ENCODE results near the gene GNB1. TPM values are rescaled to one million over a fixed set of nuclear protein-coding genes. Genes with fewer than 3 reads are reported as not detected.

The GNB1 gene
- total and polyA plus RNA-seq, 9 of the 15 experiments (the other 6 are each of a cell fraction or from before 2014, with no cell fraction given), result 34.3 to 388 (median 114) TPM

- TF ChIP-seq PRMT5 (CRISPR knock-in tag; IDR thresholded peaks at IDR 0.05) (no peak), THAP12 (CRISPR knock-in tag; IDR thresholded peaks at IDR 0.05) (no peak)
These were observed 49.3 kb downstream of the GNB1 start (continued) for GRCh38 chr1:1841575-1841995.

GRCh38 chr1:1839311-1839965 is 51.4 kb downstream of the GNB1 start:
- H3K27me3 ChIP-seq (ENCODE audit: control insufficient read depth in 2 of 2, insufficient read depth in 2 of 2, low read length in 2 of 2), result no peaks in the 10 kb centered on the region
- H3K4me2 ChIP-seq (ENCODE audit: insufficient read depth, low read length), result no peak overlapping the region
- BruUV-seq (replicated peaks), result no TSS peak
- POLR2A ChIA-PET, result interaction anchor here (0.7 to 1.7 kb wide), 4 partner anchors 8 to 440 kb away, joined by 3 to 5 read pairs (median 3); partner anchors contain the start of gene CCNL2
- DNase-seq (ENCODE audit: extremely low read depth in 1 of 4, low spot score in 3 of 4) (no peak), FAIRE-seq (no peak), ATAC-seq (no peak)
- intact Hi-C loops (cut with micrococcal nuclease) (no loop called here), in situ Hi-C loops (cut with MboI) (no loop called here)
- H3K27ac ChIP-seq (ENCODE audit: extremely low read depth, low read depth, low read length), result no peak overlapping the region
- WGBS (ENCODE audit: insufficient coverage, low coverage, missing lambda C conversion rate), result 94% methylated on average over 10 of the region's 10 CpGs
- TF ChIP-seq ARID2 (IDR thresholded peaks at IDR 0.05) (no peak), KAT7 (CRISPR knock-in tag; IDR thresholded peaks at IDR 0.05; ENCODE audit: borderline replicate concordance) (no peak), JUN (IDR thresholded peaks at IDR 0.05; ENCODE audit: borderline replicate concordance, low read depth, low read length) (no peak), JUN (CRISPR knock-in tag; IDR thresholded peaks at IDR 0.05; ENCODE audit: borderline replicate concordance) (no peak), MEF2A (IDR thresholded peaks at IDR 0.05; ENCODE audit: control insufficient read depth, low read depth, low read length) (no peak)
- peaks cover 47% of the 10 kb centered on the region for H3K36me3 ChIP-seq (ENCODE audit: control insufficient read depth, insufficient read depth, low read length)
- H4K20me1 ChIP-seq (replicated peaks; ENCODE audit: control insufficient read depth, insufficient read depth, low read length), result peaks cover 12% of the 10 kb centered on the region; the same call in 1 of the 2 replicates
- CTCF ChIA-PET (ENCODE audit: low intra/inter-chr PET ratio), result no interaction called here
- no peak overlapping the region for H2AFZ ChIP-seq (ENCODE audit: low read depth, low read length)
- no peak overlapping the region for H3K9ac ChIP-seq (ENCODE audit: insufficient read depth in 1 of 2, low read depth in 2 of 2, low read length in 2 of 2)
- H3K9me1 ChIP-seq (ENCODE audit: control insufficient read depth, insufficient read depth, low read length), result no peaks in the 10 kb centered on the region
- H3K9me3 ChIP-seq (replicated peaks; ENCODE audit: control insufficient read depth, insufficient read depth, low read depth, low read length), result no peaks in the 10 kb centered on the region
- H3K79me2 ChIP-seq (ENCODE audit: control insufficient read depth, insufficient read depth, low read length), result peaks cover 57% of the 10 kb centered on the region
- H3K4me1 ChIP-seq (replicated peaks in 1 of 2; ENCODE audit: control insufficient read depth in 2 of 2, insufficient read depth in 2 of 2, low read length in 2 of 2), result no peaks in the 10 kb centered on the region
- H3K4me3 ChIP-seq, result no peak overlapping the region
